NCI-H128 (cell line): ENCODE data around the gene OR52N4.
"Not testable (repeated sequence)": the region's sequence is repeated elsewhere in the genome, so short reads cannot be mapped to it uniquely, and the experiment has no call there.

Experiments used
- DNase-seq: peaks from one replicate; lab custom pipeline; 2025; ENCODE audit not compliant: unreplicated experiment; lab: John Stamatoyannopoulos, UW

OR52N4 gene

DNA sequence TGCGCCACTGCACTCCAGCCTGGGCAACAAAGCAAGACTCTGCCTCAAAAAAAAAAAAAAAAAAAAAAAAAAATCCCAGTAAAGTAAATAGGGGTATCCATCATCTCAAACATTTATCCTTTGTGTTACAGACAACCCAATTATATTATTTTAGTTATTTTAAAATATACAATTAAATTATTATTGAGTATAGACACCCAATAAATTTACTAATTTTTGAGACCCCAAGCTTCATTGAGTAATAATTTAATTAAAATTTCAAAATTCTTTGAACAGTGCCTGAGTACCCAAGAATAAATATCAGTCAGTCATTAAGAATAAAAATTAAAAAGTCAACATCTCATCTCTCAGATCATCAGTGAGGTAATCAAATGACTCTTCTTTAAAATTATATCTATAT, at the start of gene OR52N4:
Gene OR52N4 (plus strand): TSS at position 301 of the 400 bp plus-strand sequence. CDS start 498 bp downstream, outside the sequence.
- no peak for DNase-seq

DNA sequence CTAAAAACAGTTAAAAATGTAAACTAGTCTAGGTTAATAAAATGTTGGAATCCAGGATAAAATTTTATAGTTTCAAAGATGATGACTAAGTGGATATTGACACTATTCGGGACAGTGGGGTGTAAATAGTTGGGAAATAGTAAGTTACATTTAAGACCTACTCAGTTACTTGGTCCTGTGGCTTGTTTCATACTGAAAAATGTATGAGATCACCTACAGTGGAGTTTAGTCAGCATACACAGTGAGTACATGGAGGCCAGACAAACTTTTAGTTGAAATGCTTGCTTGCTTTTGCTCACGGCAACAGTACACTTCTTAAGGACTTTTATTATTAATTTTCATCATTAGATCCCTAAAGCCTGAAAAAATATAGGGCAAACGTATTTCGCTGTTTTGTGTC, 48.4 kb upstream of the OR52N4 start:
- no peak for DNase-seq

DNA sequence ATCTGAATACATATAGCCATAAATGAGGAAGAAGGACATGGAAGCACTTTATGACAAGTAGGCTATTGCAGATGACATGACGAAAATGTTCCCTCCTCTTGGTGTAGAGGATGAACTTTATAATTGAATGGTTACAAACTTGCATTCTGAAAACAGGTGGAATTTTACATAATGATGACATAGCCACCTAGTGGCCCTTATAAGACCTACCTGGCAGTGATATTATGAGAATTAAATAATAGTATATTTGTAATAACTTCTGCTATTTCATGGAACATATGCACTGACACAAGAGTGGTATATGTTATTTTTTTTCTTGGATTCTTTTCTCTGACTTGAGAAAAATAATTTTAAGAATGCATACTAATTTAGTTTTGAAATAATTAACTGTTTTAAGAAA, 41.5 kb upstream of the OR52N4 start:
- no peak for DNase-seq

DNA sequence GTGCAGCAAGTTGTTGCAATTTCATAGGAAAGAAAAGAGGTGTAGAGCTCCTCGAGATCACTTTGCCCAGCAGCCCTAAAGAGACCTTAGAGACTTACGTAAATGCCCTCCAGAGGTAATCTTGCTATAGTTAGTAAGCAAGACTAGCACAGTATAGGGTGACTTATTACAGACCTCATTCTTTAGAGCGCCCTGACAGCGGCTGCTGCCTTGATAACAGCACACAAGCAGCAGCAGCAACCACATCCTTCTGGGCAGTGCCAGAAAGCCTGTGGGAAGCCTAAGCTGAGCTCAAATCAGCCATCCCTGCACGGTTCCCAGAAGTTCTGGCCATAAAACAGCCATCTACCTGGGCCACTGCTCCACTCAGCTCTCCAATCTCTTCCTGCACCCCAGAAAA, 40.3 kb upstream of the OR52N4 start:
- DNase-seq: no peak

DNA sequence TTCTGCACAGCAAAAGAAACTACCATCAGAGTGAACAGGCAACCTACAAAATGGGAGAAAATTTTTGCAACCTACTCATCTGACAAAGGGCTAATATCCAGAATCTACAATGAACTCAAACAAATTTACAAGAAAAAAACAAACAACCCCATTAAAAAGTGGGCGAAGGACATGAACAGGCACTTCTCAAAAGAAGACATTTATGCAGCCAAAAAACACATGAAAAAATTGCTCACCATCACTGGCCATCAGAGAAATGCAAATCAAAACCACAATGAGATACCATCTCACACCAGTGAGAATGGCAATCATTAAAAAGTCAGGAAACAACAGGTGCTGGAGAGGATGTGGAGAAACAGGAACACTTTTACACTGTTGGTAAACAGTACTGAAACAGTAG, 37.5 kb upstream of the OR52N4 start:
- DNase-seq: not testable (repeated sequence)

DNA sequence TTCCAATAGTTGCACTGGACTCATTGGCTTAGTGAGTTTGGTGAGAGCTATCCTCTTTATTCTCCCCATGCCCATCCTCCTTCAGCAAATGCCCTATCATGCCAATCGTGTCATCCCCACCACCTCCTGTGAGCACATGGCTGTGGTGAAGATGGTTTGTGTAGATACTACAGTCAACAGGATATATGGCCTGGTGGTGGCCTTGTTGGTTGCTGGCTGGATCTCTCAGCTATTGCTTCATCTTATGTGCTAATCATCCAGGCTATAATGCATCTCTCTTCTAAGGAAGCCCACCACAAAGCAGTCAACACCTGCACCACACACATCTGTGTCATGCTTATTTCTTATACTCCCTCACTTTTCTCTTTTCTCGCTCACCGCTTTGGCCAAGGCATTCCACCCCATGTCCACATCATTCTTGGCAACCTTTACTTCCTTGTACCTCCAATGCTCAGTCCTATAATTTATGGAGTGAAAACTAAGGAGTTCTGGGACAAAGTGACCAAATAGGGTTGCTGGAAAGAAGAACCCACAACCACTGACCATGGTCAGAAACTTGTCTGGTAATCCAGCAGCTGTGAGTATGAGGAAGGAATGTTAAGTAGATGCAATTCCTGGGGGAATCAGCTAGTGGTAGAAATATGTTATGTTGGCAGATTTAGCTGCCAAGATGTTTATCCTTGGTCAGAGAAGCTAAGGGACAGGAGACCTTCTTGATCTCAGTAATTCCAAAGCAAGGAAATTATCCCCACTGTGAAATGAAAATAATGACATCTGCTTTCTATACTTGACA, 34.1 kb upstream of the OR52N4 start:
- no peak for DNase-seq

DNA sequence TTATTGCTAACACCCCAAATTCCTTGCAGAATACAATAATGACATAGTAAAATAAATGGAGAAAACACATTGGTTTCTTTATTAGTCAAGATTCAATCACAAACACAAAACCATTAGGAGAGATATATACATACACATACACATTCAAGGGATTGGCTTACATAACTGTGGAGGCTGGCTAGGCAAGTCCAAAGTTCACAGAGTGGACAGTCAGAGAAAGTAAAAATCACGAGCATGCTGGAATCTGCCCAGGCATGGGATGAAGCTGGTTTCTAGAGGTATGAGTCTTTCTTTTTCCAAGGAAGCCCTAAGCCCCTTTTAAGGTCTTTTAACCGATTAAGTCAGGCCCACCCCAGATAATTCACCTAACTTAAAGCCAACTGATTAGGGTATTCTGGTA, 31.4 kb upstream of the OR52N4 start:
- no peak for DNase-seq

DNA sequence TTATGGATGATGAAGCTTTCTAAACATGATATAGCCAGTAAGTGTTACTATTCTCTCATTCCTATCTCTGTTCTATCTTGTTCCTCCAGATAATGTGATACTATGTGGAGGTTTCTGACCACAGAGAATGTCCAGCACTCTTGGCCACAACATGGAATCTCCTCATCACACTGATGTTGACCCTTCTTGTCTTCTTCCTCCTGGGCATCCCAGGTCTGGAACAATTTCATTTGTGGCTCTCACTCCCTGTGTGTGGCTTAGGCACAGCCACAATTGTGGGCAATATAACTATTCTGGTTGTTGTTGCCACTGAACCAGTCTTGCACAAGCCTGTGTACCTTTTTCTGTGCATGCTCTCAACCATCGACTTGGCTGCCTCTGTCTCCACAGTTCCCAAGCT, 27.7 kb upstream of the OR52N4 start:
- no peak for DNase-seq

DNA sequence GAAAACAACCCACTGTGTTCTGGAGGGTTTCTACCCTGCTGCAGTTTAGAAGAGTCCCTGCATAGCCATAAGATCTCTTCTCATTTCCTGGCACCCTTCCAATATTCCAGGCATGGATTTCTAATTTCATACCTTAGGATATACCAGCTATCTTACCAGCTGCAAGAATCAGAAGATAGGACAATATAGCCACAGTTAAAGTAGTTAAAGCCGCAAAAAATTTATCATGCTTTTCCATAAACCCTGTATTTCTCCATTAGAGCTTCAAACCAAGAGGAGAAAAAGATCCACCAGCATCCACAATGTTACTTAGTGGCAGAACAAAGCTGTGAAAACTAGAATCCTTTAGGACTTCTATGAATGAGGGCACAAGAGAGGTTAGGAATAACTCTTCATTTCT, 26.4 kb upstream of the OR52N4 start:
- DNase-seq: no peak

DNA sequence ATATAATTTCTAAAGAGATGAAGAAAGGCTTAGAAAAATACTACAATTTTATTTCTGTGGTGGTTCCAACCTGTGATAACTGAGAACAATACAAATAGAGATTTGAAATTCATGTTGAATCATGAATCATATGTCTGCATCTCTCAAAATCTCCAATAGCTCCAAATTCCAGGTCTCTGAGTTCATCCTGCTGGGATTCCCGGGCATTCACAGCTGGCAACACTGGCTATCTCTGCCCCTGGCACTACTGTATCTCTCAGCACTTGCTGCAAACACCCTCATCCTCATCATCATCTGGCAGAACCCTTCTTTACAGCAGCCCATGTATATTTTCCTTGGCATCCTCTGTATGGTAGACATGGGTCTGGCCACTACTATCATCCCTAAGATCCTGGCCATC, 17.6 kb upstream of the OR52N4 start, which contains the start of gene OR56B1:
Gene OR56B1 (plus strand): TSS at position 53 of the 400 bp plus-strand sequence. CDS start 69 bp downstream, at position 122.
- DNase-seq: no peak

DNA sequence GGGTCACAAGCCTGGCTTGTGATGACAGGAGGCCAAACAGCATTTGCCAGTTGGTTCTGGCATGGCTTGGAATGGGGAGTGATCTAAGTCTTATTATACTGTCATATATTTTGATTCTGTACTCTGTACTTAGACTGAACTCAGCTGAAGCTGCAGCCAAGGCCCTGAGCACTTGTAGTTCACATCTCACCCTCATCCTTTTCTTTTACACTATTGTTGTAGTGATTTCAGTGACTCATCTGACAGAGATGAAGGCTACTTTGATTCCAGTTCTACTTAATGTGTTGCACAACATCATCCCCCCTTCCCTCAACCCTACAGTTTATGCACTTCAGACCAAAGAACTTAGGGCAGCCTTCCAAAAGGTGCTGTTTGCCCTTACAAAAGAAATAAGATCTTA, 17.0 kb upstream of the OR52N4 start:
- DNase-seq: no peak

DNA sequence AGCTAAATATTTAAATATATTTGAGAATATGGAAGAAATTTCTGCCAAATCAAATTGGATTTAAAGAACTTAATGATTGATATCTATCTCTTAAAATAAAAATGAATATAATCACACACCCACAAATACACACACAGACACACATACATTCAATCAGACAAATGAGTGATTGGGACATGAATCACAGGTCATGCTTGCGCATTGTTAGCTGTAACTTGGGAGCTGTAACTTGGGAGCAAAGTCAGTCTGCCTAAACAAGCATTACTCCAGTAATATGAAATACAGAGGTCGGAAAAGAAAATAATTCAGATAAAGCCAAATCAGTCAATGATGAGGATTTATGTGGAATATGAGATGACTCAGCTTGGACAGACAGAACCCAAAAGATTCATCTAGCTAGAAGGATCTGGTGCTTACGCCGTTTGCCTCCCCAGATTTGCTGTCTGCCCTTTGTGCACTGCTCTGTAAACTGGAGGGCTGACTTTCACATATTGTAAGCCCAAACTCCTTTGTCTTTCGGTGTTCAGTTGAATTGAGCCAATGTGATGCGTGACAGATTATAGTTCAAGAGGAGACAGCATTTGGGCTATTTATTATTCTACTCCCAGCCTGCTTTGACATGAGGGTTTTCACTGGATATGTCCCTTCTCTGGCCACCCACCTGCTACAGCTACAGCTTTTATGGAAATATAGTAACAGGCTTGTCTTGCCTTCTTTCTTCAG, 16.2 kb upstream of the OR52N4 start:
- no peak for DNase-seq

DNA sequence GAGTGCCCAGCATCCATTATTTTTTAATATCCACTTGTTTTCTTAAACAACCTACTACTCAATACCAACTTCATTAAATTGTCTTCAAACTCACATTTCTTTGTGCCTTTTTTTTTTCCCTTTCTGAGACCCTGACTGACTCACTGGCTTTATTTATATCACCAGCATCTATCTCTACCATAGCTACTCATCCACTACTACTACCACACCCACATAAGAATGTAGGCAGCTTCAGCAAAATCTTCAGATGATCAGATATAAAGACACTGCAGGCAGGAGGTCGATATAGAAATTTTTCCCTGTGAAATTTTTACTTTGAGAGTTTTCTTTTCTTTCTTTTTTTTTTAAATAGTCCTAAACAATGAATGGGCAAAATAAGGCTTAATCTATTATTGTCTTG, 15.6 kb upstream of the OR52N4 start:
- no peak for DNase-seq

DNA sequence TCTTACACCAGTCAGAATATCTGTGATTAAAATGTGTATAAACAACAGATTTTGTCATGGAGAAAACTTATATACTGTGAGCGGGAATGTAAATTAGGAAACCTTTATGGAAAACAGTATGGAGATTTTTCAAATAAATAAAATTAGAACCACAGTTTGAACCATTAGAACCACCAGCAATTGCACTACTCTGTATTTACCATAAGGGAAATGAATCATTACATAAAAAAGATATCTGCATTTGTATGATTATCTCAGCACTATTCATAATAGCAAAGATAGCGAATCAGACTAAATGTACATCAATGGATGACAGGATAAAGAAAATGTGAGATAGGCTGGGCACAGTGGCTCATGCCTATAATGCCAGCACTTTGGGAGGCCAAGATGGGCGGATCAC, 7.4 kb upstream of the OR52N4 start:
- DNase-seq: no peak

DNA sequence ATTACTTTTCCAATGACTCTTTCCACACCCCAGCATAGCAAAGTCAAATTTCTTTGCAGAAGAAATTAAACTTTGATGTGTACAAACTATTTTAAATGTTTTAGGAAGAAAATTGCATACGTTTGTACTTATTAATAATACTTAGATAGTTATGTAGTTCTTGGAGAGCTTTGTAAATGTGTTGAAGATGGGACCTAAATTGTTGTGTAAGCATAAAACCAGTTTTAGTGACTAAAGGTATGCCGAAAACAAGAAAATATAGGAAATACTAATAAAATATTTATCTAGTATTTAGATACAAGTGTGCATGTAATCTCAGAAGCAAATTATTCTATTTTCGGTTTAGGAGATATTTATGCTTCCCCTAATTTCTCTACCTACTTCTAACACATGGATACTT, 4.2 kb upstream of the OR52N4 start:
- DNase-seq: no peak

DNA sequence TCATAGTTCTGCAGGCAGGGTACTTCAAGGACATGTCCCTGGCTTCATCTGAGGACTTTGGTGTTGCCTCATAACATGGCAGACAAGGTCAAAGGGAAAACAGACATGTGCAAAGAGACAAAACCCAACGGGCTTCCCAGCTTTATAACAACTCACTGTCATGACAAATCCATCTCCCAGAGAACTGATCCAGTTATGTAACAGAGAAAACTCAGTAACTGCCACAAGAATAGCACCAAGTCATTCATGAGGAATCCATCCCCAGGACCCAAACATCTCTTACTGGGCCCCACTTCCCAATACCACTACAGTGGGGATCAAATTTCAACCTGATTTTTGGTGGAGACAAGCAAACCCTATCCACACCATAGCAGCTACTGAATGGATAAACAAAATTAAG, 13.0 kb downstream of the OR52N4 start:
- DNase-seq: no peak

DNA sequence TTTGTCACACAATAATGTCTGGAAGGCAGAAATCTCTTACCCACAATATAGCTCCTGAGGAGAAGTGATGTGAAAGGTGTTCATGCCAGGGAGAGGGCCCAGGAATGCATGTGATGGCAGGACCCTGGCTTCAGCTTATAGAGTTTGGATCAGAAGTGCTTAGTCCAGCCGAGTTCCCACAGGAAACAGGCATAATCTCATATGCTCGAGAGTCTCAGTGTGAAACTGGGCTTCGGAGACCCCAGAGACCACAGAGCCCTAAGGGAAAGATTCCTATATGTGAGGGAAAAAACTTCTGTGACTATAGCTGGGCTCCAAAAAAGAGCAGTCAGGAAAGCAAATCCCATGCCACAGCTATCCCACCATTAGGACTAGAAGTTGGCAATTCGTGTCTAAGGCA, 29.2 kb downstream of the OR52N4 start, which contains the start of gene OR52N5:
Gene OR52N5 (minus strand): TSS at position 101 of the 400 bp plus-strand sequence. CDS start 4,721 bp downstream, outside the sequence.
- no peak for DNase-seq

DNA sequence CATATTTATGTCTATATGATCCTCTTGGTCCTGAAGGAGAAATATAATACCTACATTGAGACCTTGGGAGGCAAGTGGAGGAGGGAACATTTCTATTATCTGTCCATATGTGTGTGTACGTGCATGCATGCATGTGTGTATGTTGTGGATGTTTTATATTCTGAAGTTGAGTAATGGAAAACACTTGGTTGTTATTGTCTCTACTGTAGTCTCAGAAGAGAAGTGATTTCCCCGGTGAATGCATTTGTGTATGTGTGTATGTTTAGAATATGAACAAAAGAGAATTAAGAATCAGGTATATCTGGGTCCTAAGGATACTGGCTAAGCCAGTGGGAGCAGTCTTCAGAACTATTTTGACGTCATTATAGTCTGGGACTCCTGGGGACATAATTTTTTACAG, 37.1 kb downstream of the OR52N4 start, which contains the start of gene OR52N1:
Gene OR52N1 (minus strand): TSS at position 101 of the 400 bp plus-strand sequence. CDS start 2,449 bp downstream, outside the sequence.
- no peak for DNase-seq

DNA sequence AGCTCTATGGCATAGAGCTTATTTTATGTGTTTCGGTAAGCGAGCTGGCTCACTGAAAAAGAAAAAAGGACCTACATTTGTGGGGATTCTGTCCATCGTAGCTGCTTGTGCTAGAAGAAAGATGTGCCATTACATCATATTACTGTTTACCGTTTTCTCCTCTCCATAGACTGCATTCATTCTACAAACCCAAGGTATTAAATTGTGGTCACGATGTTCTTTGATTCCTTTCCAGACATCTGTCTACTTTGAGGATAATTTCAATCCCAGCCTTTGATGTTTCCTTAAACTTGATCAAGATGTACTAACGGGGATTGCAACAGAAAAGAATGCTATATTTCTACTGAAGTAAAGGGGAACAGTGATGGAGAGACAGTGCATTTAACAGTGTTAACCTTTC, 42.5 kb downstream of the OR52N4 start:
- no peak for DNase-seq

DNA sequence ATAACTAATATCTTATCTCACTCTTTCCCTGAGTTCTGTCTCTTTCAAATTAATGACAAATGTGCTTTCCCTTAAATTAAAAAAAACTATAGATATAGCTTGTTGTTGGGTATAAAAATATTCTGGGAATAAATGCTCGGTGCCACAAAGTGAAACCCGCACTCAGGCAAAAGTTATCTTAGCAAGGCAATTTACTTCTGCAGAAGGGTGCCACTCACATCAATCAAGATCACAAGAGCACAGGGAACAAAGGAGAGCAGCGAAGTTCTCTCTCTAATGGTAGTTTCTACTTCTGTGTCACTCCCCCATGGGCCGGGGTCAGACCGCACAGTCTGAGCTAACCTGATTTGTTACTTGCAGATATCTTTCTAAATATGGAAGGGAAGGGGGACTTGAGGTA, 49.9 kb downstream of the OR52N4 start:
- DNase-seq: no peak
